ENCODE results near the gene CSRP2.

Gene CSRP2

GRCh38 chr12:76863005-76863670 is 15.7 kb downstream of the CSRP2 start:
- no peak for DNase-seq (ENCODE audit: low read depth)

- DNase-seq (ENCODE audit: low read depth) = no peak
Observed at GRCh38 chr12:76860256-76860655, 18.6 kb downstream of the CSRP2 start.

- DNase-seq (ENCODE audit: low read depth) = no peak
Observed at GRCh38 chr12:76859611-76860010, 19.2 kb downstream of the CSRP2 start.

GRCh38 chr12:76856018-76856644 is 22.7 kb downstream of the CSRP2 start:
- DNase-seq (ENCODE audit: low read depth) = no peak

GRCh38 chr12:76855271-76855670 is 23.5 kb downstream of the CSRP2 start:
- DNase-seq (ENCODE audit: low read depth) = no peak

- no peak for DNase-seq (ENCODE audit: low read depth)
Observed at GRCh38 chr12:76852106-76852505, 26.7 kb downstream of the CSRP2 start.

GRCh38 chr12:76848132-76848531 is 30.7 kb downstream of the CSRP2 start:
- no peak for DNase-seq (ENCODE audit: low read depth)

- DNase-seq (ENCODE audit: low read depth) = no peak
Observed at GRCh38 chr12:76847260-76847659, 31.6 kb downstream of the CSRP2 start.

- DNase-seq (ENCODE audit: low read depth) = no peak
Observed at GRCh38 chr12:76836633-76837032, 42.2 kb downstream of the CSRP2 start.

- no peak for DNase-seq (ENCODE audit: low read depth)
Observed at GRCh38 chr12:76830436-76830835, 48.4 kb downstream of the CSRP2 start.

- no peak for DNase-seq (ENCODE audit: low read depth)
Observed at GRCh38 chr12:76820888-76821482, 57.8 kb downstream of the CSRP2 start.

GRCh38 chr12:76813972-76814371 is 64.8 kb downstream of the CSRP2 start:
- no peak for DNase-seq (ENCODE audit: low read depth)

- no peak for DNase-seq (ENCODE audit: low read depth)
Observed at GRCh38 chr12:76813265-76813664, 65.6 kb downstream of the CSRP2 start.

- DNase-seq (ENCODE audit: low read depth) = no peak
Observed at GRCh38 chr12:76811976-76812375, 66.8 kb downstream of the CSRP2 start.

- no peak for DNase-seq (ENCODE audit: low read depth)
Observed at GRCh38 chr12:76810671-76811419, 68.0 kb downstream of the CSRP2 start.
